ENCODE measurements around the gene ECI2. TPM values are rescaled to one million over a fixed set of nuclear protein-coding genes. Genes with fewer than 3 reads are reported as not detected.

Gene ECI2
- total and polyA plus RNA-seq, 2 experiments from 2014 or later = 63.7 to 102 TPM

- 0 out of 2 replicates have a peak, but pooled peaks cover 5% of the 10 kb centered on the region for H3K9me2 ChIP-seq (ENCODE audit: insufficient read depth)
- no peak overlapping the region for H2AFZ ChIP-seq
- H3F3A ChIP-seq (replicated peaks; ENCODE audit: low read depth) = no peaks in the 10 kb centered on the region
- no peak overlapping the region for H3K27ac ChIP-seq (ENCODE audit: low read depth)
- peaks cover 7% of the 10 kb centered on the region; the same call in 1 of the 2 replicates for H3K4me1 ChIP-seq (ENCODE audit: insufficient read depth)
- Mint-ChIP-seq H3K9me3 (peaks cover 30% of the 10 kb centered on the region; the same call in 2 of the 3 replicates), H3K4me3 (no peak overlapping the region), H3K27me3 (ENCODE audit: insufficient read depth, low read depth, poor library complexity) (peaks cover 12% of the 10 kb centered on the region), H3K4me1 (peaks cover 19% of the 10 kb centered on the region), H3K36me3 (ENCODE audit: low read depth) (peaks cover 28% of the 10 kb centered on the region), H3K27ac (no peak overlapping the region)
- peaks cover 21% of the 10 kb centered on the region; the same call in 1 of the 2 replicates for H3K27me3 ChIP-seq (ENCODE audit: insufficient read depth)
- no peak for ATAC-seq
- DNase-seq (ENCODE audit: low spot score) = no peak
- H3K4me2 ChIP-seq = no peak overlapping the region
- no peak overlapping the region for H3K4me3 ChIP-seq
- no peaks in the 10 kb centered on the region for H3K36me3 ChIP-seq (ENCODE audit: insufficient read depth)
- no peaks in the 10 kb centered on the region for H4K20me1 ChIP-seq (replicated peaks; ENCODE audit: insufficient read depth)
- TF ChIP-seq CREB1 (CRISPR knock-in tag; IDR thresholded peaks at IDR 0.05; ENCODE audit: low read depth) (no peak), EZH2 (IDR thresholded peaks at IDR 0.05; ENCODE audit: low read depth, unreplicated experiment) (no peak), NANOG (IDR thresholded peaks at IDR 0.05; ENCODE audit: borderline replicate concordance) (no peak), ZNF331 (CRISPR knock-in tag; IDR thresholded peaks at IDR 0.05; ENCODE audit: low read depth) (no peak), ETS1 (IDR thresholded peaks at IDR 0.05) (no peak), EZH2phosphoT487 (IDR thresholded peaks at IDR 0.05; ENCODE audit: unreplicated experiment) (no peak), POLR2AphosphoS5 (IDR thresholded peaks at IDR 0.05; ENCODE audit: low read depth) (no peak), ZNF462 (CRISPR knock-in tag; IDR thresholded peaks at IDR 0.05) (no peak), ZNF114 (CRISPR knock-in tag; IDR thresholded peaks at IDR 0.05) (no peak), CTCF (conservative IDR thresholded peaks at IDR 0.05; ENCODE audit: low read depth in 2 of 2) (no peak), STAT1 (IDR thresholded peaks at IDR 0.05; ENCODE audit: unreplicated experiment) (no peak), JUNB (IDR thresholded peaks at IDR 0.05; ENCODE audit: unreplicated experiment) (no peak), REST (IDR thresholded peaks at IDR 0.05; ENCODE audit: unreplicated experiment) (no peak)
- H3K79me2 ChIP-seq (replicated peaks; ENCODE audit: insufficient read depth) = no peaks in the 10 kb centered on the region
These were observed 31.7 kb upstream of the ECI2 start for GRCh38 chr6:4167123-4167522.

Data from GM23338 (cell line).